Forelimb muscle (tissue), 1 donor: ENCODE results near the gene GALNT1. TPM values are rescaled to one million over a fixed set of nuclear protein-coding genes. Genes with fewer than 3 reads are reported as not detected.

Experiments
- DNase-seq: peaks from one replicate; pipeline ENCODE4 v3.0.0-alpha.2; 2013; ENCODE audit warnings: low read depth
- polyA plus RNA-seq: library from polyadenylated mRNA; unstranded; fragments of 120-200 nt; gene quantifications from one replicate; pipeline ENCODE4 v1.2.1, GENCODE V29; 2013; ENCODE audit not compliant: insufficient read length

The GALNT1 gene
- polyA plus RNA-seq, 1 donor: 86.0 TPM

DNA sequence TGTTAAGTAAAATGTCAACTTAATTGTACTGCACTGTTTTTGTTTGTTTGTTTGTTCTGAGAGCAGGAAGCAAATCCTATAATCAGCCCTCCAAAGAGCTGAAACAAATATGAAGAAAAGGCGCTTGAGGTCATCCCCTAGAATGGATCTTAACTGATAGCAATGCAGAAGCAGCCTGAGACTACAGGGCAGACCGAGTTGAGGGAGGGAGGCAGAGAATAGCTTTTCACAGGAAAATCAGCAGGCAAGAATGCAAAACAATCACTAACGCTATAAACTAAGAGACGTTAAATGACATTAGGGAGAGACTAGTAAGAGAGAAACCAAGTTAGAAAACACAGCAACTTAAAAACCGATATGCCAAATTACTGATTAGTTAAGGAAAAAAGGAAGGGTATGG lies 37.2 kb downstream of the GALNT1 start:
- DNase-seq: no peak

DNA sequence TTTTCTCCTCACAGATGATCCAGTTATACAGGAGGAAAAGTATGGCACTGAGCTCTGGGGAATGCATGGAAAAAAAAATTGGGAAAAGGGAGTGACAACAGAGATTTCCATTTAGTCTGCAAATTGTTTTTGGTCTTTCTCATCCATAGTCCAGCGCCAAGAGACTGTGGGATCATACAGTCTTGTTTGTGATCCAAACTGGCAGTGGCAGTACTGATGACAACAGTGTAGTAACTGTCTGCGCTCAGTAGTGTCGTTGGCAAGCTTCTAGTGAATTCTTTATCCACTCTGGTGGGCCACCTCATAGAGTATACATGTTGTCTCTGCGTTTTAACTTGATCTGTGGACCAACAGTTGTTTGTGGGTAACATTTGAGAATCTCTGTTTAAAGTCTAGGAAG lies 37.9 kb downstream of the GALNT1 start:
- no peak for DNase-seq

DNA sequence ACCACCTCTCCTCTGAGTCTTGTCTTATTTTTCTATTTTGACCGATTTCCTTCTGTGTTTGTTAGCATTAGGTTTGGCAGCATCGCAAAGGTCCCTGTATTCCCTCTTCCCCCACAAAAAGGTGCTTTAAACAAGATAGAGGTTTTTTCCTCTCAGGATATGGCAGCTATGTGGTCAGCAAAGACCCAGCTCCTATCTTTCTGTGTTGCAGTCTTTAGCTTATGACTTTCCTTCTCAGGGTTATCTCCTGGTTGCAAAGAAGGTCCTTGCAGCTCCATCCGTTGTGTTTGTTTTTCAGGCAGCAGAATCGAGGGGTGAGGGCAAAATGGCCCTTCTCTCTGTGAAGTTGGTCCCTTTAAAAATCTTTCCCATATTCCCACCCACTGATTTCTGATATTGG lies 38.4 kb downstream of the GALNT1 start:
- DNase-seq: no peak

DNA sequence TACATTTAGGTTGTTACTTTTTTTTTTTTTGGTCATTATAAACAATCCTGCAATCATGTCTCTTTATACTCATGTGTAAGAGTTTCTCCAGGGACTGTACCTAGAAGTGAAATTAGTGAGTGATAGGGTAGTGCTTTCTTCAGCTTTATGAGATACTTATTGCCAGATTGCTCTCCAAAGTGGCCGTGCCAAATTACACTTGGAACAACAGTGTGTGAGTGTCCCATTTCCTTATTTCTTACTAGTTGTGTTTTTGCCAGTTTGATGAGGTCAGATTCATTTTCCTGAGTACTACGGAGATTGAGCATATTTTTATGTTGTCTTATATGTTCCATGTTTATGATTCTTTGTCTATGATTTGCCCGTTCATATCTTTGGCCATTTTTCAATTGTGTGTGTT lies 39.2 kb downstream of the GALNT1 start:
- DNase-seq: no peak

DNA sequence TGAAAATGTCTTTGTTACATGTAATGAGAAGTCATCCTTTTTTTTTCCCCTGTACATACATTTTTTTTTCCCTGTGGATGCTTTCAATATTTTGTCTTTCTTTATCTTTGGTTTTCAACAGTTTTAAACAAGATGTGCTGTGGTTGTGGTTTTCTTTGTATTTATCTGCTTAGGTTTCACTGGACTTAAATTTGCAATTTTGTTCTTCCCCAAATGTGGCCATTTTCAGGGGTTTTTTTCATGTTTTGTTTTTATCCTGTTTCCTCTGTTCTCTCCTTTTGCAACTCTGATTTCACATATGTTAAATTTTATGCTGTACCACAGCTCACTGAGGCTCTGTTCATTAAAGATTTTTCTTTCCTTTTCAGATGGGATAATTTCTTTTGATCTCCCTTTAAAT lies 41.7 kb downstream of the GALNT1 start:
- DNase-seq: no peak

DNA sequence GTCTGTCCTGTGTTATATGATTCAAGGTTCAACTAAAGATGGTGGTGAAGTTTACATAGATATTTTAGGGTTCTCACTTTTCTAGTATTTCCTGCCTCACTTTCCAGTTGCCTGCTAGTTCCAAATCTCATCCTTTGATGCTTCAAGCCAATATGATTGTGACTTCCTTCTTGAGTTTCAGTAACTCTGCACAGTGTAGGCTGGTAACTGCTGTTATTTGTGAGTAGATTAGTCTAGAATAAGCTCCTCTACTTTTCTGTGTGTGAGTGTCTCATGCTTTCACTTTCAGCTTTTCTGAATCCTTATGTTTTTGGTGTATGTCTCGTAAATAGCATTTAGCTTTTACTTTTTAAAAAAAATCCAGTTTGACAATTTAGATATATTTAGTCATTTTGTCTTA lies 42.6 kb downstream of the GALNT1 start:
- no peak for DNase-seq

DNA sequence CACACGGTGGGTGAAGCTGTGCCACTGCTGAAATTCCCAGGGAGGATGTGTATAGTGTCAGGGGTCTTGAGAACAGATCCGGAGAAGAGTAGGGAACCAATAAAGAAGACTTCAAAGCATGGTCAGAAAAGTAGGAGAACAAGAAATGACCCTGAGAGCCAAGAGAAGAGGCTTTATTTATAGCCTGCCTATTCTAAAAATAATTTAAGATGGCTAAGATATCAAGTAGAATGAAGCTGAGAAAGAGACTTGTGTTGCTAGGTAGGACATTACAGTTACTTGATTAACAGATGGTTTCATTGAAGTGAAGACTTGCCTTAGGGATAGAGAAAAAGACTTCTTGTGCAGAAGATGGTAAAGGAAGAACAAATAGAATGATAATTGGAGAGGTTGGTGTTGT lies 43.7 kb downstream of the GALNT1 start:
- no peak for DNase-seq

DNA sequence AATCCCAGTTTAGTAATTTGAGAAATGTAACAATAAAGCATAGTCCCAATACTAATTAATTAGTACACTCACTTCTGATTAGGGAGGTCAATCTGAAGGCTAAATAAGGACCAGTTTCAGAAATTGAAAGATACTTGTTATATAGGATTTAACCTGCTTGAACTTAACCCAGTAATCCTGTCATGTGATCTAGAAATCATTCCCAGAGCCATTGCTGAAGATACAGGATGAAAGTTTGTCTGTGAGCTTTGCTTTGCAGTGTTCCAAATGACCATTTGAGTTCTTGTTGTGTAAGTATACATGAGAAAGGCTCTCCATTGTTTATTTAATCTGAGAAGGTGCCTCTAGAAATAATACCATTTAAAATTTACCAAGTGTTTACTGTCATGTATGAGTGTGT lies 52.2 kb downstream of the GALNT1 start:
- DNase-seq: no peak

DNA sequence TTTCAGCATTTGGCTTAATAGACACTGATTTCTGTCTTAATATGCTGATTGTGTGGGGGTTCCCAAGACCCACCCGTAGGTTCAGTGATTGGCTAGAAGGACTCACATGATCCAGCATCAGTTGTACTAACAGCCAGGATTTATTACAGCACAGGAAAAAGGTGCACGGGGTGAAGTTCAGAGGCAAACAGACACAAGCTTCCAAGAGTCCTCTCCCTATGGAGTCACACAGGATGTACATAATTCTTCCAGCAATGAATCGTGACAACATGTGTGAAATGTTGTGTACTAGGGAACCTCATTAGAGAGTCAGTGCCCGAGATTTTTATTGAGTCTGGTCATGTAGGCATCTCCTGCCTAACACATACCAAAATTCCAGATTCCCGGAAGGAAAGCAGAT lies 52.8 kb downstream of the GALNT1 start:
- no peak for DNase-seq

DNA sequence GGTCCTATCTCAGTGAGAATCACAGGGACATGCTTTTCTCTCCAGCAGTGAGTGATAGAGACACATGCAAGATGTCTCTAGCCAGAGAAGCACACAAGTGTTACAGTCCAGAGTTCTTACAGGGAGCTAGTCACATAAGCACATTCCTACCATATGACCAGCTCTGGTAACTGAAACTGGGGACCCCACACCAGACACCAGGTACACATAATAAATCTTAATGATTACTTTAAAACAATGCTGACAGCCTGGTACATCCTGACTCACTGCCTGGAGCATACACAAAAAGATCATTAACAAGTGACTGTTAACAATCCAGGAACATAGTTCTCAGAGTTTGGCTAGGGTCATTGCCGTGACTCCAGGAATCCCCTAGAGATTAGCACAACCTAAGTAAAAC lies 53.6 kb downstream of the GALNT1 start:
- DNase-seq: no peak

DNA sequence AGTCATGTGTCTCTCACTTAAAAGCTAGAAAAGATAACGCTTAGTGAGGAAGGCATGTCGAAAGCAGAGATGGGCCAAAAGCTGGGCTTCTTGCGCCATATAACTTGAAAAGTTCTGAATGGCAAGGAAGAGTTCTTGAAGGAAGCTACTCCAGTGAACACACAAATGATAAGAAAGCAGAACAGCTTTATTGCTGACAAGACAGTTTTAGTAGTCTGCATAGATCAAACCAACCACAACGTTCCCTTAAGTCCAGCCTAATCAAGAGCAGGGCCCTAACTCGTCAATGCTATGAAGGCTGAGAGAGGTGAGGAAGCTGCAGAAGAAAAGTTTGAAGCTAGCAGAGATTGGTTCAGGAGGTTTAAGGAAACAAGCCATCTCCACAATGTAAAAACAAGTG lies 55.7 kb downstream of the GALNT1 start:
- DNase-seq: no peak

DNA sequence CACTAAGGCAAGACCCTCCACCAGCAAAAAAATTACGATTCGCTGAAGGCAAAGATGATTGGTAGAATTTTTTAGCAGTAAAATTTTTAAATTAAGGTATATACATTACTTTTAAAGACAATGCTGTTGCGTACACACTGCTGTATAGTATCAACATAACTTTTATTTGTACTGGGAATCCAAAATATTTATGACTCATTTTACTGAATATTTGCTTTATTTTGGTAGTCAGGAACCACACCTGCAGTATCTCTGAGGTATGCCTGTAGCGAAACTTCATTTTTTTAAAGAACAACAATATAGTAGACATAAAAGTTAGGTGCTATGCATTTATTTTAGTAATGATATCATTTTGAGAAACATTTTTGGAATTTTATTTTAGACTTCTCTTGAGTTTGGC lies 57.8 kb downstream of the GALNT1 start:
- no peak for DNase-seq

DNA sequence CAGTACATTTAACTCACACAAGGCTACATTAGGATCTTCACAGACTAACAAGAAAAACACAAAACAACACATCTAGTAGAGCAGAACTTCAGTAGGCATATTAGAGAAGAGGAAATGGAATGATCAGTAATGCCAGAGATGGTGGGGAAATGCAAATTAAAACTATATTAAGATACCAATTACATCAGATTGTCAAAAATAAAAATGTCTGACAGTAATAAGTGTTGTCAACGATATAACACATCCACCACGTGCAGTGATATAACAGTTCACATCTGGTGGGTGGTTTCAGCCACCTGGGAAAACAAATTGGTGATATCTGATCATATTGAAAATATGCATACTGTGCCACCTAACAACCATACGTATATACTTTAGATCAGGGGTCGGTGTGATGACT lies 59.9 kb downstream of the GALNT1 start:
- DNase-seq: no peak

DNA sequence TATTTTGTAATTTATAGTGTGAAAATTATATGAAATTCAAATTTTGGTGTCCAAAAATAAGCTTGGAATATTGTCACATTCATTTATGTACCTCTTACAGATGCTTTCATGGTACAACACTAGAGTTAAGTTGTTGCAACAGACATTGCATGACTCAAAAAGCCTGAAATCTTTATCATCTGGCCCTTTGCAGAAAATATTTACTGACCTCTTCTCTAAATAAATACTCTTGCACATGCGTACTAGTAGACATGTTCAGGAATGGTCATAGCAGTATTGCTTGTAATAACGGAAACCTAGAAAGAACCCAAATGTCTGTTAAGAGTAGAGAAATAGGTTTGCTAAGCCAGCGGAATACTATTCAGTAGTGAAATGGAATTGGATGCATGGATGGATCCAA lies 60.4 kb downstream of the GALNT1 start:
- DNase-seq: no peak

DNA sequence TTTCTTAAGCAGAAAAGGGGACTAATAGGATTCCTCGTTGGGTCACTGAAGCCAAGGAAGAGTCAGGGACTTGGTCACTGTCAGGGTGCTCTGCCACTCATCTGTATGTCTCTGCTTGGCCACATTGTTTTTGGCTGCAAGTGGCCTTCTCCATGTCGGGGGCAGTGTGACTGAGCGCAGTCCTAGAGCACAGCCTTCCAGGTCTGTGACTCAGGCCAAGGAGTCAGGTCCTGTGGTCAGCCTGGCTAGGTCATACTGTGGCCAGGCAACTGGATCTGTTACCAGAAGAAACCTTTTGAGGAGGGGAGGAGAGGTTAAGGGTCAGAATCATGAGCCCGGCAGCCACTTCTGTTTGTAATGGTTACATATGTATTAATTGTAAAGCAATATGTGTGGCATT lies 61.3 kb downstream of the GALNT1 start:
- DNase-seq: no peak

DNA sequence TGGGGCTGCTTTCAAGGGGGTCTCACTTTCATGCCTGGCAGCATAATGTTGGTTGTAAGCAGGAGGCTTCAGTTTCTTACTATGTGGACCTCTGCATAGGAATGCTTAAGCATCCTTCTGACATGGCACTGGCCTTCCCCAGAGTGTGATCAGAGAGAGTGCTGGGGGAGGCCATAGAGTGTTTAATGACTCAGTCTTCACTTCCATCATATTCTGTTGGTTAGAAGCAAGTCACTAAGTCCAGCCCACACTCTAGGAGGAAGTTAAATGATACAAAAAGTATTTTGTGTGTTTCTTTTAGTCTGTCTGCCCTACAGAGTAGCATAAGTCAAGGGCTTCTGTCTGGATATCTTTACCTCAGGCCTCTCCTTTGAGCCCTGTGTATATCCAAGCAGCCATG lies 64.9 kb downstream of the GALNT1 start:
- no peak for DNase-seq

DNA sequence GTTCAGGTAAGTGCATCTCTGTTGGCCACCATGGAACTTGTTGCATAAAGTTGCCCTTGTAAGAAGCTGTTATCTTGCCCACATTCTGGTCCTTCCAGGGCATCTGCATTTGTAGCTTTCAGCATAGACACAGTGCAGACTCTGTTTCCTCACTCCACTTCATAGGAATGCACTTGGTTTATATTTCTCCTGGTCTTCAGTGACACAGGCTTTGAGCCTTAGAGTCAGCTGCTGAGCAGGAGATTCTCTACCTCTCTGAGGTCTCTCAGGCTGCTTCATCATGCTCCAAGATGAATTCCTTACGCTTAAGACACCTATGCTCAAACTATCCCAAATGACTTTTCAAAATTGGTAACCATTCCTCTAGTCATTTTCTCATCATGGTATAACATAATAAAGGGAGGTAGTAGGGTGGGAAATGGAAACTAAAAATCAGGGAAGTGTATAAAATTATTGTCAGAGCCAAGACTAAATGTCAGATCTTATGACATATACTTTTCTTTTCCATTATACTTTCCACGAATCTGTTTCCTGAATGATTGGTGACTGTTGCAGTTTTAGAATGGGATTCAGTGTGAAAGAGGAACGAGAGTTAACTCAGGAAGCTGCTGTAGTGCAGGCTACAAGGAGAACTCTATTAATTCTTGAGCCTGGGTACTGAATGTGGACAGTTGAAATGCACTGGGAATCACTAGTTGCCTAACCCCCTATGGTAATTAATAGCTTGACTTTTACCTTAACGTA lies 72.0 kb downstream of the GALNT1 start:
- DNase-seq: no peak

DNA sequence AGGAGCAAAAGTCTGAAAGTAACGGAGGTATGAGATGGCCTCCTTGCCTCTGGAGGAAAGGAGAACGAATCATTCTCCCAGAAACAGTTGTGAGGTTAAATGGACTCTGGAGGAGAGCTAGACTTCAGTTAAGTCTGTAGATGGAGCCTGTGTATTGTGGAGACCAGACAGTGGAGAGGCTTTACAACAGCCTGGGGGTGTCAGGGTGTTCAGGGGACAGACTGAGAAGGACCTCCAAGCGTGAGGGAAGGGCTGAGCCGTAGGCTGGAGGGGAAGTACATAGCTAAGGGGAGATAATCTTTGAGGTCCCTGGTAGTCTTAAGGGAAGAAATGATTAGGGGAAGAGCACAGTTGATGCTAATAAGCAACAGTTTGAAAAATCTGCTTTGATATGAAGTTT lies 76.6 kb downstream of the GALNT1 start:
- no peak for DNase-seq

DNA sequence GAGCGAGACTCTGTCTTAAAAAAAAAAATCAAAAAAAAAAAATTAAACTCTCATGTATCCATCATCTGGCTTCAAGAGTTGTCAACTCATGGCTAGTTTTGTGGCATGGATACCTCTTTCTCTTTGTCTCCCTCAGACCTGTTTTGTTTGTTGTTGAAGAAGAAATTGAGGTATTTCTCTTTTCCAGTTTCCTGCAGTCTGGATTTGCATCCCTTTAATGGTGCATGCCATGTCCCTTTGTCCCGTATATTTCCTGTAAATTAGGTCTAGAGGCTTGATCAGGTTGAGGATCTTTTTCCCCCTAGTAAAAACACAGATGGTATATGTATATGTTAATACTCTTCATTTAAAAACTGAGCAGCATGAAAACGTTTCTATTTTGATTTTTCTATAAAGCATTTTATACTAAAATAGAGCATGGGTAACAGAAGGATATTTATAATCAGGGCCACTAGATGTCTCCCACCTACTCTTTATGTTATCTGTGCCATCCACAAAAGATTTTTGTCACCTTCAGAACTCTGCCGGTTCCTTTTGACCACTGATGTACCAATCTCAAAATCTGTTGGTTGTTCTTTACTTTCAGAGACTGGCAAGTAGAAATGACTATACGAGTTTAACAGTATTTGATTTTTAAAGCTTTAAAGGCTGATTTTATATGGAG lies 80.1 kb downstream of the GALNT1 start:
- DNase-seq: no peak

DNA sequence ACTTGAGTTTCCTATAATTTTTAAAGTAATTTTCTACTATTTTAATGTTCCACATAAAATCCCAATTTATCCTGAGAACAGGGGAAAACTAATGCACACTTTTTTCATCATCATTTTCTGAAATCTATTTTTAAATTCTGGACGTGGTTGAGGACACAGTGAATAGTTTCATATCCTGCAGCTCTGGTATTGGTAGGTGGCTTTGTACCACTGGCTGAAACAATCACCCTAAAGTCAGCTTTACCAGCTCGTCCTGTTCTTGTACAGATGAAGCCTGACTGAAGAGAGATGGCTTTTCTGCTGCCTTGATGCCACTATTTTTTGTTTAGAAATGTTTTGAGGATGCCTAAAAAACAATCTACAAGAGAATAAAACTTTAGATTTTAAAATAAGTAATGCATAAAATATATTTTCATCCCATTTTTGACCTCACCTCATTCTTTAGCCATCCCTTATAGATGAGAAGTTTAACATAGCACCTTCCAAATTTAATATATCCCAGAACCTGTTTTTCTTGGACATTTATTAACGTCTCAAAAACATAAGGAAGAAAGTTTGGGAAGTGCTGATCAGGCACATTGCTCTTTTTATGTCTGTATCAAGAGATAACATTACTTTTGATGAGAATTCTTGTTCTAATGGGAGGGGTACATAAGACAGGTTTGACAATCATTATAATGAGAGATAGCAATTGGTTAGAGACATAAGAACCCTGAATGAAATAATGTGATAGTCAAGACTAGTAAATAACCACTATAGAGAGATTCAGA lies 80.9 kb downstream of the GALNT1 start:
- no peak for DNase-seq

DNA sequence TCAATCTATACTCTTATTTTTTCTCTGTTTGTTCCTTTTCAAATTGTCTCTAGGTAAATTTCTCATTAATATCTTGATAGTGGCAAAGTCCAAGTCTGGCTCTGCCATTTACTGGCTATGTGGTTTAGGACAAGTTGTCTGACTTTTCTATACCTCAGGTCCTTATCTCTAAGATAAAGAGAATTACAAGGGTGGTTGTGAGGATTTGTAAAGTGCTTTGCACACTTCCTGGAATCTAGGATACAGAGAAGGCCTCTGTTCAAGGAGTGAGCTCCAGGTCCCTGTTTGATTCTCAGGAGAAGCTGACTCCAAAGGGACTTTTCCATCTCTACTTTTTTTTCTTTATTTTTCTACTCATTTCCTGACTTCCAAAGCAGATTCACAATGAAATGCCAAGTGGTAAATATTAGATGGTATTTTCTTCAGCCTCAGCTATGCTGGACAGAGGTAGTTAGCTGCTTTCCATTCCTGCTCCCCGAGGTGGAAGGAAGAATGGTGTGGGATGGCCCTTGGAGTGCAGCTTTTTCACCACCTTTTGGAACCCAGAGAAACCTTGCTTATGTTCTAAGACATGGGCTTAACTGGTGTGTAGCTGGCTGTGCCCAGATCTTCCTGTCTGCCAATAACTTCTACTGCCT lies 90.5 kb downstream of the GALNT1 start:
- DNase-seq: no peak

DNA sequence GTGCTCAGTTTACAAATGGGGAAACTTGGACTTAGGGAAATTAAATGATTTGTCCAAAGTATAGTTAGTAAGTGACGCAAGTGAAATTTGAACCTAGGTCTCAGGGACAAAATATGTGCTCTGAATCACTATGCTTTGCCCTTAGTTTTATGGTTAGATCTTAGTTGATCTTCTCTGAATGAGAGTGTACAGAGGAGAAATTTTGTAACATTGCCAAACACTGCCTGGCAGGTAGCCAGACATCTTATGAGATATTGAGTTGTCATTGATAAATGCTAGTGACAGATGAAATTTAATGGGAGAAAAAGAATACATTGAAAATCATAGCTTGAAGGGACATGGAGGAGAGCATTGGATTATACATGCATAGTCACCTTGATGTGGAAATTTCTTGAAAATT lies 91.4 kb downstream of the GALNT1 start:
- no peak for DNase-seq

DNA sequence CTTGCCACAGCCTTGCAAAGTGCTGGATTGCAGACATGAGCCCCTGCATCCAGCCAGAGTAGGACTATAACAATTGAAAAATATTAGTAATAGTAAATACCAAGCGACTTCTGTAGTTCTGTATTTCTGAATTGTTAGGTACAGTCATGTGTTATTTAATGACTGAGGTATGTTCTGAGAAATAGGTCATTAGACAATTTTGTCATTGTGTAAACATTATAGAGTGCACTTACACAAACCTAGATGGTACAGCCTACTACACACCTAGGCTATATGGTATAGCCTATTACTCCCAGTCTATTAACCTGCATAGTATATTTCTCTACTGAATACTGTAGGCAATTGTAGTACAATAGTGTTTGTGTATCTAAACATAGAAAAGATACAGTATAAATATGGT lies 92.1 kb downstream of the GALNT1 start:
- DNase-seq: no peak
